ENCODE results near the gene C2CD4C.

GRCh38 chr19:449916-450315 lies 41.0 kb upstream of the C2CD4C start:
- TF ChIP-seq PRRX2 (CRISPR knock-in tag; IDR thresholded peaks at IDR 0.05) (no peak), E2F5 (CRISPR knock-in tag; IDR thresholded peaks at IDR 0.05) (no peak), ZNF281 (CRISPR knock-in tag; IDR thresholded peaks at IDR 0.05) (no peak), ESRRA (CRISPR knock-in tag; IDR thresholded peaks at IDR 0.05; ENCODE audit: borderline replicate concordance) (no peak), CTCF (IDR thresholded peaks at IDR 0.05) (no peak), ZBTB21 (CRISPR knock-in tag; IDR thresholded peaks at IDR 0.05; ENCODE audit: borderline replicate concordance) (no peak), ATF3 (CRISPR knock-in tag; conservative IDR thresholded peaks at IDR 0.05) (no peak), TEAD4 (CRISPR knock-in tag; IDR thresholded peaks at IDR 0.05) (no peak), GABPB1 (CRISPR knock-in tag; IDR thresholded peaks at IDR 0.05) (no peak), AFF4 (CRISPR knock-in tag; IDR thresholded peaks at IDR 0.05; ENCODE audit: borderline replicate concordance) (no peak)

Measured in WTC11 (cell line).